PC-9 (cell line): ENCODE measurements around the gene HNRNPA2B1.

Experiments
- CTCF ChIP-seq: fragments of 200-600 bp; sonication (generic); conservative IDR thresholded peaks from 2 replicates; pipeline ENCODE4 v1.6.1; 2017; ENCODE audit warnings: mixed run types, antibody characterized with exemption, mild to moderate bottlenecking, moderate library complexity
- EZH2 ChIP-seq: fragments of 200-600 bp; sonication (generic); IDR thresholded peaks from 2 replicates; pipeline ENCODE4 v1.8.0; 2017; ENCODE audit warnings: antibody characterized with exemption, low read depth

GRCh38 chr7:26159243-26159642, 41.3 kb downstream of the HNRNPA2B1 start:
- TF ChIP-seq CTCF (no peak), EZH2 (no peak)
